Activated T-helper 1 cell treated with anti-CD3 and anti-CD28 coated beads, Interleukin-12 subunit alpha, Interleukin-12 subunit beta, Interleukin-2, Interleukin-4 antibody, amounts not matched to agents 30 ng/mL and 10 ng/mL and 1 ng/mL, durations not matched to agents 14 hours and 24 hours and 36 hours (primary cell): ENCODE data around the gene BCL2L1. TPM values are rescaled to one million over a fixed set of nuclear protein-coding genes. Genes with fewer than 3 reads are reported as not detected.

Experiments
- DNase-seq: peaks from one replicate; pipeline ENCODE4 v3.0.0; 2021; ENCODE audit warnings: low spot score
- H3K27ac Mint-ChIP-seq: one replicate; pipeline ENCODE4 v1.8.0; 2021; ENCODE audit warnings: mild to moderate bottlenecking, mixed read lengths
- H3K27me3 Mint-ChIP-seq: one replicate; pipeline ENCODE4 v1.8.0; 2022; ENCODE audit warnings: mild to moderate bottlenecking, moderate library complexity, mixed read lengths; ENCODE audit not compliant: insufficient read depth
- H3K36me3 Mint-ChIP-seq: one replicate; pipeline ENCODE4 v1.8.0; 2021; ENCODE audit warnings: low read depth, mixed read lengths
- H3K4me1 Mint-ChIP-seq: one replicate; pipeline ENCODE4 v1.8.0; 2021; ENCODE audit warnings: low read depth, mixed read lengths
- H3K4me3 Mint-ChIP-seq: one replicate; pipeline ENCODE4 v1.8.0; 2021; ENCODE audit warnings: mild to moderate bottlenecking, moderate library complexity, mixed read lengths
- H3K9me3 Mint-ChIP-seq: one replicate; pipeline ENCODE4 v1.8.0; 2021; ENCODE audit warnings: mixed read lengths
- intact Hi-C: fragments of 100-400 bp; cut with micrococcal nuclease; formaldehyde crosslinking; loops from one replicate; pipeline ENCODE4 v1.15.1; 2024
- total RNA-seq: library from RNA; stranded (reverse); gene quantifications from 2 replicates; pipeline ENCODE4 v1.2.3, GENCODE V29; 2022

Gene BCL2L1
- total RNA-seq, 1 donor from 2014 or later, result 420 TPM

GRCh38 chr20:31701591-31701990 lies 21.1 kb downstream of the BCL2L1 start:
- Mint-ChIP-seq H3K9me3 (no peaks in the 10 kb centered on the region), H3K4me3 (peak overlapping the region; percentile 5), H3K36me3 (peaks cover 55% of the 10 kb centered on the region), H3K27me3 (no peaks in the 10 kb centered on the region), H3K4me1 (peaks cover 72% of the 10 kb centered on the region), H3K27ac (peak overlapping the region; percentile 90)
- no peak for DNase-seq
- intact Hi-C loops, result no loop called here

GRCh38 chr20:31700747-31701146 lies 21.9 kb downstream of the BCL2L1 start:
- intact Hi-C loops, result no loop called here
- no peak for DNase-seq
- peak overlapping the region; percentile 83 for H3K27ac Mint-ChIP-seq
- H3K36me3 Mint-ChIP-seq, result peaks cover 49% of the 10 kb centered on the region
- H3K4me3 Mint-ChIP-seq, result peak overlapping the region; percentile 35
- H3K9me3 Mint-ChIP-seq, result no peaks in the 10 kb centered on the region
- peaks cover 72% of the 10 kb centered on the region for H3K4me1 Mint-ChIP-seq
- H3K27me3 Mint-ChIP-seq, result no peaks in the 10 kb centered on the region

DNA sequence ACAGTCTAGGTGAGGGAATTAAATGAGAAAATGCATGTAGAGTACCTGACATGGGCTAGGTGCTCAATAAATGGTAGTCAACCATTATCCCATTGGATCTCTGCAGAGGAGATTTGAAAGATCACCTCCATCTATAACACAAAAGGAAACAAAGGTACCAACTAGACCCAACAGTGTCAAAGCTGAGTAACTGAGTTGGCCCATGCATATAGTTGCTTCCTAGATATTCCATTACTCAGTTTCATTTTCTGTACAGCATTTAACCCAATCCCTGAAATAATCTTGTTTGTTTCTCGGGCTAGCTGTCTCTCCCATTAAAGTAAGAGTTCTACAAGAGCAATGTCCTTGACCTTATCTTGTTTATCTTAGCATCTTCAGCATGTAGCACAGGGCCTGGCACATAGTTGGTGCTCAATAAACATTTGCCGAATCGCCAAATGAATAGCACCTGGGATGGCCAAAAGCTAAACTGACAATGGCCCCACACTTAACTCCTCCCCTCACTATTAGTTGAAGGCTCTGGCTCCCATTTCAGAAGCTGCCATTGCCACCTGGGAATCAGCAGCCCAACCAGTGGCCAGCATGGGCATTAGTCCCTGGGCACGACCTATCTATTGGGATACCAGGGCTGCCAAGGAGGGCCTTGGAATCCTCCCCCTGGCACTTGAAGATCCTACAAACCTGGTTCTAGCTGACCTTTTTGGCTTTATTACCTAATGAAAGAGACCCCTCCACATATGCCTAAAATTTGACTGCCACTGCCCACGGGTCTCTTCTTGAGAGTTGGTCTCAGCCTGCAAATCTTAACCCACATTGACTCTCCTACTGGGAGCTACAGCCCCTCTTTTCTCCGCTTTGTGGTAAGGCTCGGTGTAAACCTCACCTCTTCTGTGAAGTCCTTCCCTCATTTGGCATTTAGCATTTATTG lies 22.6 kb downstream of the BCL2L1 start:
- H3K27ac Mint-ChIP-seq, result peak overlapping the region; percentile 83

GRCh38 chr20:31698803-31699718 lies 23.6 kb downstream of the BCL2L1 start:
- no peaks in the 10 kb centered on the region for H3K27me3 Mint-ChIP-seq

More for the DNA sequence above, 22.6 kb downstream of the BCL2L1 start:
- Mint-ChIP-seq H3K4me3 (peak overlapping the region; percentile 35), H3K27me3 (no peaks in the 10 kb centered on the region), H3K4me1 (peaks cover 72% of the 10 kb centered on the region), H3K9me3 (no peaks in the 10 kb centered on the region), H3K36me3 (peaks cover 51% of the 10 kb centered on the region)
- intact Hi-C loops, result loop anchor here (1.0 to 2.0 kb wide), 3 partner anchors 17 to 25 kb away; no protein-coding TSS in a partner anchor
- no peak for DNase-seq

GRCh38 chr20:31698243-31698802 lies 24.3 kb downstream of the BCL2L1 start:
- peaks cover 50% of the 10 kb centered on the region for H3K36me3 Mint-ChIP-seq
- H3K4me1 Mint-ChIP-seq, result peaks cover 78% of the 10 kb centered on the region
- no peaks in the 10 kb centered on the region for H3K27me3 Mint-ChIP-seq
- peak overlapping the region; percentile 87 for H3K27ac Mint-ChIP-seq
- intact Hi-C loops, result loop anchor here (2.0 kb wide), 1 partner anchor 18 kb away; no protein-coding TSS in a partner anchor
- peak overlapping the region; percentile 75 for H3K4me3 Mint-ChIP-seq
- no peaks in the 10 kb centered on the region for H3K9me3 Mint-ChIP-seq
- no peak for DNase-seq

More at GRCh38 chr20:31698803-31699718, 23.6 kb downstream of the BCL2L1 start:
- Mint-ChIP-seq H3K36me3 (peaks cover 50% of the 10 kb centered on the region), H3K4me1 (peaks cover 75% of the 10 kb centered on the region), H3K27ac (peak overlapping the region; percentile 87), H3K4me3 (peak overlapping the region; percentile 75), H3K9me3 (no peaks in the 10 kb centered on the region)
- intact Hi-C loops, result loop anchor here (1.0 to 2.0 kb wide), 3 partner anchors 18 to 24 kb away; no protein-coding TSS in a partner anchor
- DNase-seq, result peak; percentile 33

DNA sequence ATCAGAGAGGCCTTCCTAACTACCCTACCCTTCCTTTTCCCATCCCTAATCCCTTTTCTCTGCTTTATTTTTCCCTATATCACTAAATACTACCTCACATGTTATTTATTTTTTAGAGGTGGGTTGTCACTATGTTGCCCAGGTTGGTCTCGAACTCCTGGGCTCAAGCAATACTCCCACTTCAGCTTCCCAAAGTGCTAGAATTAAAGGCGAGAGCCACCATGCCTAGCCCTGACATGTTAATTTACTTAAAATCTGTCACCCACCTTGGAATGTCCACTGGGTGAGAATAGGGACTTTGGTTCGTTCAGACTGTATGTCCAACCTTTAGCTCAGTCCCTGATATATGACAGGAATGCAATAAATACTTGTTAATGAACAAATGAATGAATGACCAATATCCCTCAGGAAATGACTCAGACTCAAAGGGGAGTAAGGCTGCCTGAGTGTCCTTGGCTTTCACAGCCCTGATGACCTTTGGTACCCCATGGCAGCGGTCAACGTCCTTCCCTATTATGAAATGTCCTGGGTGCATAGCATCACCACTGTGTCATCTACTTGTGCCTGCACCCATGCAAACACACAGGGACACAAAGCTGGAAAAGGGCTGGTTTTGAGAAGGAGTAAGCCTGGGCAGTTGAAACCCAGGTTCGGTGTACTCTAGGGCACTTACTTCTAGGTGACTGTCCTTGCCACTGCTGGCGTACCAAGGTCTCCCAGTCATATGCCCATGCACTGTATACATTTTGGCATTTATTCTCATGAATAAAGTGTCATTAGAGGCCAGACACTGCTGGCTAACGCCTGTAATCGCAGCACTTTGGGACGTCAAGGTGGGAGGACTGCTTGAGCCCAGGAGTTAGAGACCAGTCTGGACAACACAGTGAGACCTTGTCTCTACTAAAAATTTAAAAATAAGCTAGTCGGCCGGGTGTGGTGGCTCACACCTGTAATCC lies 26.5 kb downstream of the BCL2L1 start:
- Mint-ChIP-seq H3K27me3 (no peaks in the 10 kb centered on the region), H3K9me3 (no peaks in the 10 kb centered on the region), H3K36me3 (peaks cover 50% of the 10 kb centered on the region), H3K27ac (peak overlapping the region; percentile 71), H3K4me3 (peak overlapping the region; percentile 11), H3K4me1 (peaks cover 79% of the 10 kb centered on the region)
- intact Hi-C loops, result no loop called here
- no peak for DNase-seq

DNA sequence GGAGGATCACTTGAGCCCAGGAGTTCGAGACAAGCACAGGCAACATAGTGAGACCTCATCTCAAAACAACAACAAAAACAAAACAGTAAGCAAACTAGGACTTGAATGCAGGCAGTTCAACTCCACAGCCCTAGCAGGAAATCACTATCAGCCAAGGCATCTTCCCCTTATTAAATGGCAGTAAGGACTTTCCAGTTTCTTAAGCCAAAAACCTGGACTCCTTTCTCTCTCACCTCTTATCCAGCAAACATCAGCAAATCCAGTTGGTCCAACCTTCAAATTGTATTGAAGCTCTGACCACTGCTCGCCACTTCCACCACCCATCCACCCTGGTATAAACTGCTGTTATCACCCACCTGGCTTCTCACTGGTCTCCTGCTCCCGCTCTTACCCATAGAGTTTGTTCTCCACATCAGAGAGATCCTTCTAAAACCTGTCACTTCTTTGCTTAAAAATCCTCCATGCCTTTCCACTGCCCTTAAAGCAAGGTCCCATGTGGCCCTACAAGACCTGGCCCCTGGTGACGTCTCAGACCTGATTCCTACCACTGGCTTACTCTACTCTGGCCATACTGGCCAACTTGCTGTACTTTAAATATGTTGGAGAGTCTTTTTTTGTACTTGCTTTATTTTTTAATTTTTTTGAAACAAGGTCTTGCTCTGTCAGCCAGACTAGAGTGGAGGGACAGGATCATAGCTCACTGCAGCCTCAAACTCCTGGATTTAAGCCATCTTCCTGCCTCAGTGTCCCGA lies 27.6 kb downstream of the BCL2L1 start:
- Mint-ChIP-seq H3K27me3 (no peaks in the 10 kb centered on the region), H3K36me3 (peaks cover 48% of the 10 kb centered on the region), H3K9me3 (no peaks in the 10 kb centered on the region), H3K27ac (peak overlapping the region; percentile 71), H3K4me3 (peak overlapping the region; percentile 45), H3K4me1 (peaks cover 70% of the 10 kb centered on the region)
- intact Hi-C loops, result no loop called here
- no peak for DNase-seq

DNA sequence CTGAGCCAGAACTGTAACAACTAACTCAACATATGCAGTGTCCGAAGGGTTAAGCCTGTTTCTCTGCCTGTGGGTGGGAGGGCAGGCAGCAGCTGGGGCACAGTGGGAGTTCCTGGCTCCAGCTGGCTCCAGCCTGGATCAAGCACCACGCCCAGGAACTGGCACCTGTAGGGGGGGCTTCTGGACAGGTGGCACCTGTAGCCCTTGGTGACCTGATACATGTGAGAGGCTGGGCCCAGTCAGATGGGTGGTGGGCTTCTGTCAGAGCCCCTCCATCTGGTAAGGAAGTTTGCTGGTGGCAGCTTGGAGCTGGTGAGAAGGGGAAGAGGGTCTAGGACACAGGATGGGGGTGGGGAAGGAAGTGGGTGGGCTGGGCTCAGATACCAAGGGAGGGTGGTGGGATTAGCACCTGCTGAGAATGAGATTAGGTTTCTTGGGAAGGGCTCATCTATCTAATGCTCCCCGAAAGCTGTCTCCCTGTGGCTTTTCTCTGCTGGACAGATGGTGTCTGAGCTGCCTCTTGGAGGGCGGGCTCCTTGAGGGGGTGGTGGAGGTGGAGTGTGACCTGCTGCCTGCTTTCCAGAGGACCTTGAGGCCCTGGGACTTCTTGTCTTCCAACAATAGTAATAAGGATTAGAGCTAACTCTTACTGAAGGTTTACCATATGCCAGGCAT lies 28.5 kb downstream of the BCL2L1 start:
- peak overlapping the region; percentile 45 for H3K4me3 Mint-ChIP-seq
- DNase-seq, result no peak
- no peaks in the 10 kb centered on the region for H3K27me3 Mint-ChIP-seq
- peaks cover 43% of the 10 kb centered on the region for H3K36me3 Mint-ChIP-seq
- H3K4me1 Mint-ChIP-seq, result peaks cover 61% of the 10 kb centered on the region
- intact Hi-C loops, result no loop called here
- H3K27ac Mint-ChIP-seq, result peak overlapping the region; percentile 71
- H3K9me3 Mint-ChIP-seq, result no peaks in the 10 kb centered on the region

DNA sequence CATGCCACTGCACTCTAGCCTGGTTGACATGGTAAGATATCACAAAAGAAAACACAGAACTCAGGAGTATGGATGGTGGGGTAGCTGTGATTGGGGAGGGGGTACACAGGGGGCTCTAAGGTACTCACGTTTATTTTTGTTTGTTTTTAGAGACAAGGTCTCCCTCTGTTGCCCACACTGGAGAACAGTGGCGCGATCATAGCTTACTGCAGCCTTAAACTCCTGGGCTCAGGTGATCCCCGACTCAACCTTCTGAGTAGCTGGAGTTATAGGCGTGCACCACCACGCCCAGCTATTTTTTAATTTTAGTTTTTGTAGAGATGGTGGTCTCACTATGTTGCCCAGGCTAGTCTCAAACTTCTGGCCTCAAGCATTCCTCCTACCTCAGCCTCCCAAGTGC lies 29.3 kb downstream of the BCL2L1 start:
- Mint-ChIP-seq H3K9me3 (no peaks in the 10 kb centered on the region), H3K27ac (peak overlapping the region; percentile 23), H3K27me3 (no peaks in the 10 kb centered on the region), H3K4me1 (peaks cover 61% of the 10 kb centered on the region), H3K4me3 (no peak overlapping the region), H3K36me3 (peaks cover 44% of the 10 kb centered on the region)
- intact Hi-C loops, result no loop called here
- no peak for DNase-seq

- Mint-ChIP-seq H3K27me3 (no peaks in the 10 kb centered on the region), H3K4me3 (peak overlapping the region; percentile 25), H3K4me1 (peaks cover 61% of the 10 kb centered on the region), H3K27ac (peak overlapping the region; percentile 69), H3K9me3 (no peaks in the 10 kb centered on the region), H3K36me3 (peaks cover 54% of the 10 kb centered on the region)
- intact Hi-C loops, result no loop called here
- DNase-seq, result no peak
Observed at GRCh38 chr20:31691646-31692275, 30.9 kb downstream of the BCL2L1 start.
